ENCODE measurements around the gene NDUFV2. TPM values are rescaled to one million over a fixed set of nuclear protein-coding genes. Genes with fewer than 3 reads are reported as not detected.

NDUFV2 gene
- polyA plus RNA-seq, 3 donors, result 55.4 to 184 (median 162) TPM

DNA sequence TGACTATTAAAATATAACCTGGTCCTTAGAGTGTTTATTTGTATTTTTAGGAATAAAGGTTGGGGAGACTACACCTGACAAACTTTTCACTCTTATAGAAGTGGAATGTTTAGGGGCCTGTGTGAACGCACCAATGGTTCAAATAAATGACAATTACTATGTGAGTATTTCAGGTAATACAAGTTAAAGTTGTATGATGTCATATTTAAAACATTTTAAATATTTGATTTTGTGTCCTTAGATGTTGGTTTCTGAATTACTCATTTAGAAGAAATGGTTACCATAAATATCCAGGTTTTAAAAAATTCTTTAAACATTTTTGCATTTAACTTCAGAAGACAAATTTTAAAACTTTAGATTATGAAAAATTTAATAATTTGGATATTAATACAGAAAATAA is 22.3 kb downstream of the NDUFV2 start:
- Histone ChIP-seq H3K27ac (ENCODE audit: low read depth in 1 of 2, low read length in 2 of 2) (no peak overlapping the region), H3K27me3 (ENCODE audit: control insufficient read depth in 2 of 2, insufficient read depth in 2 of 2, low read length in 2 of 2) (no peaks in the 10 kb centered on the region), H3K4me2 (replicated peaks; ENCODE audit: extremely low read depth, low read length, poor library complexity, severe bottlenecking) (no peak overlapping the region), H3K9me3 (replicated peaks in 1 of 2; ENCODE audit: control insufficient read depth in 1 of 2, insufficient read depth in 1 of 2, low read length in 2 of 2) (no peaks in the 10 kb centered on the region), H2AFZ (ENCODE audit: insufficient read depth, low read depth, low read length, poor library complexity, severe bottlenecking) (no peak overlapping the region), H3K4me1 (ENCODE audit: control insufficient read depth in 1 of 2, insufficient read depth in 2 of 2, low read length in 2 of 2) (no peaks in the 10 kb centered on the region), H4K20me1 (ENCODE audit: insufficient read depth, low read length) (peaks cover 41% of the 10 kb centered on the region), H3K79me2 (ENCODE audit: insufficient read depth, low read length) (peaks cover 78% of the 10 kb centered on the region), H3K4me3 (replicated peaks in 1 of 3; ENCODE audit: low read depth in 2 of 3, low read length in 3 of 3) (no peak overlapping the region), H3K36me3 (replicated peaks in 1 of 2; ENCODE audit: control insufficient read depth in 1 of 2, insufficient read depth in 2 of 2, low read length in 2 of 2) (peaks cover 80 to 88% of the 10 kb centered on the region in 2 donors), H3K9ac (ENCODE audit: insufficient read depth, low read length, poor library complexity, severe bottlenecking) (no peak overlapping the region)
- Mint-ChIP-seq H3K4me3 (no peak overlapping the region), H3K27me3 (ENCODE audit: low read depth in 3 of 3) (no peaks in the 10 kb centered on the region), H3K4me1 (peaks cover 2% of the 10 kb centered on the region), H3K27ac (no peak overlapping the region), H3K9me3 (no peaks in the 10 kb centered on the region), H3K36me3 (peaks cover 67 to 83% of the 10 kb centered on the region in 2 donors)
- no peak for DNase-seq
- no CpG with 5 or more reads among the region's 1 CpG for WGBS (ENCODE audit: insufficient coverage)
- TF ChIP-seq CTCF (IDR thresholded peaks at IDR 0.05), result no peak
- intact Hi-C loops (cut with micrococcal nuclease), result no loop called here

- no peaks in the 10 kb centered on the region for H3K9me3 Mint-ChIP-seq
- peaks cover 68 to 83% of the 10 kb centered on the region in 2 donors for H3K36me3 Mint-ChIP-seq
- Histone ChIP-seq H4K20me1 (ENCODE audit: insufficient read depth, low read length) (peaks cover 49% of the 10 kb centered on the region), H3K9me3 (replicated peaks in 1 of 2; ENCODE audit: control insufficient read depth in 1 of 2, insufficient read depth in 1 of 2, low read length in 2 of 2) (no peaks in the 10 kb centered on the region), H3K9ac (ENCODE audit: insufficient read depth, low read length, poor library complexity, severe bottlenecking) (no peak overlapping the region), H3K27ac (ENCODE audit: low read depth in 1 of 2, low read length in 2 of 2) (no peak overlapping the region), H3K4me2 (replicated peaks; ENCODE audit: extremely low read depth, low read length, poor library complexity, severe bottlenecking) (no peak overlapping the region), H3K36me3 (replicated peaks in 1 of 2; ENCODE audit: control insufficient read depth in 1 of 2, insufficient read depth in 2 of 2, low read length in 2 of 2) (peaks cover 85 to 91% of the 10 kb centered on the region in 2 donors), H3K4me3 (replicated peaks in 1 of 3; ENCODE audit: low read depth in 2 of 3, low read length in 3 of 3) (no peak overlapping the region), H3K79me2 (ENCODE audit: insufficient read depth, low read length) (peaks cover 78% of the 10 kb centered on the region), H3K4me1 (ENCODE audit: control insufficient read depth in 1 of 2, insufficient read depth in 2 of 2, low read length in 2 of 2) (no peaks in the 10 kb centered on the region), H2AFZ (ENCODE audit: insufficient read depth, low read depth, low read length, poor library complexity, severe bottlenecking) (no peak overlapping the region), H3K27me3 (ENCODE audit: control insufficient read depth in 2 of 2, insufficient read depth in 2 of 2, low read length in 2 of 2) (no peaks in the 10 kb centered on the region)
- no peaks in the 10 kb centered on the region for H3K27me3 Mint-ChIP-seq (ENCODE audit: low read depth in 3 of 3)
- WGBS (ENCODE audit: insufficient coverage), result 100% methylated on average over 2 of the region's 3 CpGs
- no peak for DNase-seq
- H3K27ac Mint-ChIP-seq, result no peak overlapping the region
- H3K4me1 Mint-ChIP-seq, result no peaks in the 10 kb centered on the region
- no peak for TF ChIP-seq CTCF (IDR thresholded peaks at IDR 0.05)
- intact Hi-C loops (cut with micrococcal nuclease), result no loop called here
- no peak overlapping the region for H3K4me3 Mint-ChIP-seq
These were observed 23.8 kb downstream of the NDUFV2 start for GRCh38 chr18:9126337-9126736.
